WTC11 (cell line): ENCODE results near the gene TH. TPM values are rescaled to one million over a fixed set of nuclear protein-coding genes. Genes with fewer than 3 reads are reported as not detected.

Source experiments
- ATAC-seq: fragments of 200-7000 bp; cut with Tn5 transposase; 2 replicates; pipeline ENCODE4 v1.10.0; 2021; ENCODE audit warnings: mild to moderate bottlenecking, moderate library complexity
- CTCF ChIA-PET: fragments of 300-600 bp; sonication (Branson Sonifier 250); formaldehyde crosslinking; loops from one replicate; lab custom pipeline; 2021; ENCODE audit warnings: antibody characterized with exemption; lab: Charles Lee
- POLR2A ChIA-PET: fragments of 350-600 bp; sonication (Branson Sonifier 250); formaldehyde crosslinking; loops from one replicate; lab custom pipeline; 2021; ENCODE audit warnings: antibody characterized with exemption; lab: Charles Lee
- DNase-seq: peaks from one replicate; pipeline ENCODE4 v3.0.0; 2021; ENCODE audit warnings: low spot score
- H3K27ac Mint-ChIP-seq: 2 replicates; pipeline ENCODE4 v1.8.0; 2021; ENCODE audit warnings: mixed read lengths
- H3K27me3 Mint-ChIP-seq: 2 replicates; pipeline ENCODE4 v1.8.0; 2021; ENCODE audit warnings: low read depth, mild to moderate bottlenecking, moderate library complexity, mixed read lengths
- H3K36me3 Mint-ChIP-seq: 2 replicates; pipeline ENCODE4 v1.8.0; 2021; ENCODE audit warnings: mixed read lengths
- H3K4me1 Mint-ChIP-seq: 2 replicates; pipeline ENCODE4 v1.8.0; 2022; ENCODE audit warnings: mixed read lengths
- H3K4me3 Mint-ChIP-seq: 2 replicates; pipeline ENCODE4 v1.8.0; 2021; ENCODE audit warnings: mild to moderate bottlenecking, moderate library complexity, mixed read lengths
- H3K9me3 Mint-ChIP-seq: 2 replicates; pipeline ENCODE4 v1.8.0; 2021; ENCODE audit warnings: mixed read lengths
- AFF4 ChIP-seq: sonication (generic); formaldehyde crosslinking; IDR thresholded peaks from 2 replicates; pipeline ENCODE4 v1.8.1; 2023; ENCODE audit warnings: mild to moderate bottlenecking, missing genetic modification reagents, borderline replicate concordance
- ARID4B ChIP-seq: sonication (generic); formaldehyde crosslinking; IDR thresholded peaks from 2 replicates; pipeline ENCODE4 v1.8.0; 2023; ENCODE audit warnings: missing genetic modification reagents, mild to moderate bottlenecking, borderline replicate concordance
- CREB1 ChIP-seq: sonication (generic); formaldehyde crosslinking; IDR thresholded peaks from 2 replicates; pipeline ENCODE4 v1.8.0; 2023; ENCODE audit warnings: mild to moderate bottlenecking, missing genetic modification reagents
- E2F4 ChIP-seq: sonication (generic); formaldehyde crosslinking; IDR thresholded peaks from 2 replicates; pipeline ENCODE4 v1.8.1; 2022; ENCODE audit warnings: low read depth, mild to moderate bottlenecking, moderate library complexity, missing genetic modification reagents, borderline replicate concordance
- E2F5 ChIP-seq: sonication (generic); formaldehyde crosslinking; IDR thresholded peaks from 2 replicates; pipeline ENCODE4 v1.8.1; 2022; ENCODE audit warnings: mild to moderate bottlenecking, moderate library complexity, missing genetic modification reagents
- EMX1 ChIP-seq: fragments of 250-450 bp; sonication (Bioruptor Pico); IDR thresholded peaks from 2 replicates; pipeline ENCODE4 v1.8.0; 2021; ENCODE audit warnings: mild to moderate bottlenecking
- FOXK1 ChIP-seq: sonication (generic); formaldehyde crosslinking; IDR thresholded peaks from 2 replicates; pipeline ENCODE4 v1.8.0; 2022; ENCODE audit warnings: mild to moderate bottlenecking, moderate library complexity, missing genetic modification reagents
- MYBL2 ChIP-seq: sonication (generic); formaldehyde crosslinking; IDR thresholded peaks from 2 replicates; pipeline ENCODE4 v1.8.1; 2023; ENCODE audit warnings: mild to moderate bottlenecking, moderate library complexity, missing genetic modification reagents
- NR1H2 ChIP-seq: sonication (generic); formaldehyde crosslinking; IDR thresholded peaks from 2 replicates; pipeline ENCODE4 v1.9.0; 2021; ENCODE audit warnings: mild to moderate bottlenecking, moderate library complexity, missing genetic modification reagents
- TEAD4 ChIP-seq: sonication (generic); formaldehyde crosslinking; IDR thresholded peaks from 2 replicates; pipeline ENCODE4 v1.8.0; 2022; ENCODE audit warnings: mild to moderate bottlenecking, missing genetic modification reagents
- USF1 ChIP-seq: sonication (generic); formaldehyde crosslinking; IDR thresholded peaks from 2 replicates; pipeline ENCODE4 v1.8.0; 2022; ENCODE audit warnings: mild to moderate bottlenecking, missing genetic modification reagents
- ZBTB21 ChIP-seq: sonication (generic); formaldehyde crosslinking; IDR thresholded peaks from 2 replicates; pipeline ENCODE4 v1.8.1; 2023; ENCODE audit warnings: mild to moderate bottlenecking, missing genetic modification reagents, borderline replicate concordance
- ZNF121 ChIP-seq: sonication (generic); formaldehyde crosslinking; IDR thresholded peaks from 2 replicates; pipeline ENCODE4 v1.8.0; 2023; ENCODE audit warnings: missing genetic modification reagents
- ZNF396 ChIP-seq: fragments of 250-450 bp; sonication (Bioruptor Pico); IDR thresholded peaks from 2 replicates; pipeline ENCODE4 v1.8.0; 2021; ENCODE audit warnings: mild to moderate bottlenecking, moderate library complexity, borderline replicate concordance
- total RNA-seq: library from RNA; stranded (reverse); gene quantifications from 3 replicates; pipeline ENCODE4 v1.2.3, GENCODE V29; 2021

Gene TH
- total RNA-seq, 1 experiment from 2014 or later, result not detected

- TF ChIP-seq ZNF396 (CRISPR knock-in tag) (no peak), AFF4 (CRISPR knock-in tag) (no peak), USF1 (CRISPR knock-in tag) (no peak), E2F5 (CRISPR knock-in tag) (no peak), NR1H2 (CRISPR knock-in tag) (no peak), TEAD4 (no peak), E2F4 (CRISPR knock-in tag) (no peak)
These were observed 2.7 kb upstream of the TH start (continued) for GRCh38 chr11:2174361-2174760.

- peaks cover 2% of the 10 kb centered on the region; the same call in 1 of the 2 replicates for H3K27me3 Mint-ChIP-seq
- TF ChIP-seq CREB1 (CRISPR knock-in tag), result no peak
- no peak for TF ChIP-seq FOXK1
- TF ChIP-seq ARID4B (CRISPR knock-in tag), result no peak
- no peak for TF ChIP-seq ZNF121
- no peak for TF ChIP-seq EMX1 (CRISPR knock-in tag)
- no peak for TF ChIP-seq MYBL2
- no peak for TF ChIP-seq E2F4 (CRISPR knock-in tag)
- TF ChIP-seq ZBTB21, result no peak
- TF ChIP-seq TEAD4, result no peak
- POLR2A ChIA-PET, result no interaction called here
- ATAC-seq (no peak), DNase-seq (no peak)
- H3K4me1 Mint-ChIP-seq, result no peaks in the 10 kb centered on the region
- H3K27ac Mint-ChIP-seq, result no peak overlapping the region
- no peak overlapping the region for H3K4me3 Mint-ChIP-seq
- CTCF ChIA-PET, result interaction anchor here (0.9 to 1.0 kb wide), 3 partner anchors 9 to 247 kb away, joined by 3 read pairs; no protein-coding TSS in a partner anchor
- H3K9me3 Mint-ChIP-seq, result no peaks in the 10 kb centered on the region
- no peaks in the 10 kb centered on the region for H3K36me3 Mint-ChIP-seq
These were observed 2.1 kb upstream of the TH start for GRCh38 chr11:2173761-2174160.
